GM20000 (cell line): ENCODE data around the gene CAP2.

Source experiments
- DNase-seq: peaks from one replicate; pipeline ENCODE4 v3.0.0; 2012; ENCODE audit warnings: low spot score
- CTCF ChIP-seq: IDR thresholded peaks from 2 replicates; pipeline ENCODE4 v1.5.1; 2012; ENCODE audit warnings: mild to moderate bottlenecking, control low read depth; ENCODE audit errors: extremely low read depth, missing control alignments

CAP2 gene

DNA sequence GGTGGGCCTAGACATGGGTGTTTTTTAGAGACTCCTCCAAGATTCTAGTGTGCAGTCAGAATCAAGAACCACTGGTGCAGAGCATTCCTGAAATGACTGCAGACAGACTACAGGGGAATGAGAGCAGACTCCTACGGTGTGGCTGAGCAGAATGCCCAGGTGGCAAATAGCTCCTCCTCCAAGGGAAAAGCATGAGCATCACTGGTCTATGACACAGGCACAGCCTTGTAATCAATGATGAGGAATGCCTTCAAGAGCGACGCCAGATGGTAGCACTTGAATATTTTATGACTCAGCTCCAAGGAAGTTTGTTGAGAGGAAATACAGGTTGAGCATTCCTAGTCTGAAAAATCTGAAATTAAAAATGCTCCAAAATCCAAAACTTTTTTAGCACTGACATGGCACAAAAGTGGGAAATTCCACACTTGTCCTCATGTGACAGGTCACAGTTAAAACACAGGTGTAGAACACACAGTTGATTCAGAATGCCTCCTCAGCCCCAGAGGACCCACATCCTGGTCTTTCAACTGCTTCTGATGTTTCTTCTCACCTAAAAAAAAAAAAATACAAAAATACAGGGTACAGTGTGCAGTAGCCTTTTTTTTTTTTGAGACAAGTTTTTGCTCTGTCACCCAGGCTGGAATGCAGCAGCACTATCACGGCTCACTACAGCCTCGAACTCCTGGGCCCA lies 196.2 kb downstream of the CAP2 start:
- TF ChIP-seq CTCF, result no peak
- no peak for DNase-seq

DNA sequence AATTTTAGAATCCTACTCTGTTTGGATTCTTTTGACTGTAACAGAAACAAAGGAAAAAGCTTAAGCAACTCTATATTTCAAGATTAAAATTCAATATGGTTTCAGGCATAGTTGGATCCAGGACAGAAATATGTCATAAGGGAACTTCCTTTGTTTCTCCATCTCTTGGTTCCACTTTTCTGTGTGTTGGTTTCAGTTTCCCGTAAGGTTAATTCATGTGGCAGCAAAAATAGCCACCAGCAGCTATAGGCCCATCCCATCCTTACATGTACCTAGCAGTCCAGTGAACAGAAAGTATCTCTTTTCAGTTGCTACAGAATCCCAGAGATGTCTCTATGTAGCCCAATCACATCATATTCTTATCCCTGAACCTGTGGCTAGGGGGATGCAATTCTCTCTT lies 197.9 kb downstream of the CAP2 start:
- no peak for DNase-seq
- TF ChIP-seq CTCF, result no peak

DNA sequence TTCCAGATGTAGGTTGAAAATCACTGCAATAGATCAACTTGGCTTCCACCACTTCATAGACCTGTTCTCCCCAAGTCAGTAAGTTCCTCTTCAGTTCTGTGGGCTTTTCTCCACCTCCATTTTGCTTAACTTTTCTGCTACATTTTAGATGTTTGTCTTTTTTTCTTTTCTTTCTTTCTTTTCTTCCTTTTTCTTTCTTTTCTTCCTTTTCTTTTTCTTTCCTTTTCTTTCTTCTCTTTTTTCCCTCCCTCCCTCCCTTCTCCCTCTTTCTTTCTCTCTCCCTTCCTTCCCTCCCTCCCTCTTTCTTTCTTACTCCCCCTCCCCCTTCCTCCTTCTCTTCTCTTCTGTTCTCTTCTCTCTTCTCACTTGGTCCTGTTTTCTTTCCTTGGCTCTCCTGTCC lies 199.9 kb downstream of the CAP2 start:
- TF ChIP-seq CTCF, result no peak
- no peak for DNase-seq

GRCh38 chr6:17596085-17596484 lies 202.7 kb downstream of the CAP2 start:
- no peak for DNase-seq

GRCh38 chr6:17599877-17600526 lies 206.6 kb downstream of the CAP2 start, which contains the start of gene FAM8A1:
FAM8A1 (plus strand) TSS chr6:17600302; CDS start chr6:17600410, 108 bp downstream.
- TF ChIP-seq CTCF, result peak; percentile 0
- peak; percentile 94 for DNase-seq

More at GRCh38 chr6:17596085-17596484, 202.7 kb downstream of the CAP2 start:
- no peak for TF ChIP-seq CTCF

- no peak for TF ChIP-seq CTCF
- peak; percentile 60 for DNase-seq
Observed at GRCh38 chr6:17600527-17601385, 207.4 kb downstream of the CAP2 start.

- no peak for DNase-seq
- no peak for TF ChIP-seq CTCF
Observed at GRCh38 chr6:17601386-17601703, 207.9 kb downstream of the CAP2 start.
